Measurements from ENCODE around the gene COL25A1.
"Not testable (repeated sequence)": the region's sequence is repeated elsewhere in the genome, so short reads cannot be mapped to it uniquely, and the experiment has no call there.

COL25A1 gene

DNA sequence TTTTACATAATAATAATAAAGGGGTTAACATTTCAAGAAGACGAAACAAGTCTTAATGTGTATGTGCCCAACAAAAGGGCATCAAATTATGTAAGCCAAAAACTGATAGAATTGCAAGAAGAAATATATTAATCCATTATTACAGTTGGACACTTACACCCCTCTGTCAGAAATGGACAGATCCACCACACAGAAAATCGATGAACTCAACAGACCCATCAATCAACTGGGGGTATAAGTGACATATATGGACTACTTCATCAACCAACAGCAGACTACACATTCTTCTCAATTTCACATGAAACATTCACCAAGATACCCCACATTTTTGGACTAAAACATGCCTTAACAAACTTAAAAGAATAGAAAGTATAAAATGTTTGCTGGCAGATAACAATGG lies 183.8 kb downstream of the COL25A1 start:
- no peak for DNase-seq

DNA sequence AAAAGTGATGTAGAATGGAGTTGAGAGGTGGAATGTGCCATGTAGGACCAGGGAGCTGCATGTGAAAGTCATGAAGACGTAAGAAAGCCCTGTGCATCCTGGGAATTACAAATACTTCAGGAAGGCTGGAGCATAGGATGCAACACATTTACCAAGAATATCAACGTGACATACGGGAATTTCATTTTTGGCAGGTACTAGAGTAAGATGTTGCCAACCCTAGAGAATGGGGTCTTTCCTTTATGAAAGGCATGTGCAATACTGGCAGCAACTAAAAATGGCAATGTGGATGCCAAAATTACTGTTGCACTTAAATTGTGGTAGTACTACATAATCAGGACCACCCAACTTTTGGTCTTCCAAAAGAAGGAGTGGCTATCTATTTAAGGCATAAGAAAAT lies 188.0 kb downstream of the COL25A1 start:
- DNase-seq, result no peak

DNA sequence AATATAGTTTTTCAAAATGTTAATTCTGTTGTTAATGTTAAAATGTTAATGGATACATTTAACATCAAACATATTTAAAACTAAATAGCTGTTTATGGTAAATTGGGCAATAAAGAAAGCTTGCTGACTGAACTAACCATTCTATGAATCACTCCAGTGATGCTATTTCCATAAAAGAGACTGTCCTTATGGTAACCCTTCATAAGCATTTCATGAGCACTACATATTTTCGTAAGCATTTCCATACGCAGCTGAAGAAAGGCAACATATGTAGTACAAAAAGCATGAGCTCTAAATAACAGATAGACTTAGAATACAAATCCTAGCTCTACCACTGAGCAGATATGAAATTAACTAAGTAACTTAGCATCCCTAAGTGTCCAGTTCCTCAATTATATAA lies 188.9 kb downstream of the COL25A1 start:
- DNase-seq, result no peak

DNA sequence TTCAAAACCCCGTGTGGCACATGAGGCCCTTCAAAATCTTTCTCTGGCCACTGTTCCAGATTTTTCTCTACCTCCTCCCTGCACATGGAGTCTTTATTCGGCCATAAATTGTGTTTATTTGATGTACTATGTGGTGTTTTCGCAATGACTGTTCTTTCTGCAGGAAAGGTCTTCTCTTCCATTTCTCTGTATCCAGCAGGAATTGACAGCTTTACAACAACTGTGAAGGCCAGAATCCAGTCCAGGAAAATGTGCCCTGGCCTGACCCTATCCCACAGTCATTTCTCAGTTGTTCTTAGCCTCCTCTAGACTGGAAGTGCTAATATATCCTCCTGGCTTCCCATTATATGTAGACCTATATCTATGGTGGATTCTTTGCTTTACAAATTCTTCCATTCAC lies 191.4 kb downstream of the COL25A1 start:
- DNase-seq, result no peak

- DNase-seq, result not testable (repeated sequence)
Observed at GRCh38 chr4:109108215-109108614, 194.2 kb downstream of the COL25A1 start.

DNA sequence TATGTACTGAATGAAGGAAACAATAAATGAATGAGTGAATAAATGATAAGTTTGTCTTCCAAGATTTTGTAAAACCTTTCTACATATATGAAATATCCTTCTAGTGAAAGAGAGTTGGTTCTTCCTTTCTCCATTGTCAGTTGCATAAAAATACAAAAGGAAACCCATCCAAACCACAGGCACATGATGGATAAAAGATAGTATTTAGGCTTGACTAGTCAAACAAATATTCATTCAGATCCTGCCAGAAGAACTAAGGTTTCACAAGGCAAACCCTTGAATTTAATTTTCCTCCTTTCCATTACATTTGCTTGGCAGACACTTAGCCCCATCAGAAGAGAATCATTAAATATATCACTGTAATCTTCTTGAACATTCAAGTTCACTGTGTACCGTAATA lies 208.4 kb downstream of the COL25A1 start:
- DNase-seq, result no peak

DNA sequence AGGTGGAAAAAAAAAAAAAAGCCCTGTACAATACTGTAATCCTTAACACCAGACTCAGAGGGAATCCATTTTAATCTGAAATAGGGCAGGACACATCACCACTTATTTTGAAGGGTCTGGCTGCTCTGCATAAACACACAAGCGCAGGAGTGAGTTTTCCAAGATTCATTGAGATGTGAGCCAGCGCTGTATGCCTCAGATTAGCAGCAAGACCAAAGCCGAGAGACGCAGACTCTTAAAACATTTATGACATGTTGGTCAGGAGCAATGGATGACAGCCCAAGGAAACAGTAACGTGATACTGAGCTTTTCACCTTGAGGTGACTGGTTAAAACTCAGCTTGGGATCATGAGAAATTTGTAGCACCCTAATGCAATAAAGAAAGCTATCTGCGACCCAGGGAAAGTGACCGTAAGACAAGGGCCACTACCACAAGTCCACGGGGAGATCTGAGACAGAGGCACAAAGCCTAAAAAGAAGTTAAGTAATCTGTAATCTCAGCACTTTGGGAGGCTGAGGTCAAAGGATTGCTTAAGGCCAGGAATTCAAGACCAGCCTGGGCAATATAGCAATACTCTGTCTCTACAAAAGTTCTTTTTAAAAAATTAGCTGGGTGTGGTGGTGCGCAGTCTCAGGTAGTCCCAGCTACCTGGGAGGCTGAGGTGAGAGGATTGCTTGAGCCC lies 210.6 kb downstream of the COL25A1 start:
- DNase-seq, result no peak

DNA sequence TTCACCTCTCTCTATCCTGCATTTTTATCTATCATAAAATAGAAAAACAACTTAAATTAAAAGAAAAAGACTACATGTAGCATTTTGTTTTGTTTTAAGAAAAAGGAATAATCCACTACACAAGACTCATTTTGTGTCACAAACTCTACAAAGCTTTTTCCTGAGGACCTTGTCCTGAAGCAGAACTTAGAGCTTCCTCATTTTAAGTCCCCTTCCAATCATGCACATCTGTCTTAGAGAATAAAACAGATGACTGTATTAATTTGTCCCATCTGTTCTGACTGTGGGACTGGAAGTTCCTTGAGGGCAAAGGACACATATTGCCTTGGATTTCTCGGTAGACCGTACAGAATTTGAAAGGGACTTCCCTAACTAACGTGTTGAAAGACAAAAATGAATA lies 218.5 kb downstream of the COL25A1 start:
- no peak for DNase-seq

- DNase-seq, result no peak
Observed at GRCh38 chr4:109079731-109080130, 222.7 kb downstream of the COL25A1 start.

DNA sequence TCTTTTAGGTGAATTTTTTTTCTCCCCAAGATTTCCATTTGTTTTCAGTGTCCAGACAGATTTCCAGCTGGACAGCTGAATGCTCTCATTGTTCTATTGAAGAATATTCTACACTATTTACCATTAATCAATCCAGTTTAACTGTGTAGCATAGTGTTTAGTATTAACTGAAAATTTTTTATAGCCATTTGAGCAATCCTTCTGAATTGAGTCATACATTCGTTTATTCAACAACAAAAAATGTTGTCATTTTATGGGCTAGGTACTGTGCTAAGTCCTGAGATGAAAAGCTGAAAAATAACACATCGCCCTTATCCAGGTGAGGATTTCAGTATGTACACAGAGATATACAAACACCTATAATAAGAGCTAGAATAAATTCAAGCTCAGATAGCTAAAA lies 223.3 kb downstream of the COL25A1 start:
- no peak for DNase-seq

DNA sequence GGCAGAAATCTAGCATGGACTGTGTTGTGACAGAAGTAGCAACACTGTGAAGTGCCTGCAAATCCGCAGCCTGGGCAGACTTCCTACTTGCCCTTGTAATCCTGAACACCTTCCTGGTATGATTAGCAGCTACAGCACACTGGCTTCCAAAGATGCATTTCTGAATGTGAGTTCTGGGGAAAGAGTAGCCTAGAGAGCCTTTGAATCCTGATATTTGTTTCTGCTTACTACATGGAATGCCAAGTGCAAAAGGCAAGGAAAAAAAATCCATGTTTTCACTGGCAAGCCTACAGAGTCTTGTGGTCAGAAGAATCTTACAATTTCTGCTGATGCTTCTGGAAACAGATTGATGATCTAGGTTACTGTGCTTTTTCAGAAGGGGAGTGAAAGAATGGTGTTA lies 223.7 kb downstream of the COL25A1 start:
- DNase-seq, result no peak

DNA sequence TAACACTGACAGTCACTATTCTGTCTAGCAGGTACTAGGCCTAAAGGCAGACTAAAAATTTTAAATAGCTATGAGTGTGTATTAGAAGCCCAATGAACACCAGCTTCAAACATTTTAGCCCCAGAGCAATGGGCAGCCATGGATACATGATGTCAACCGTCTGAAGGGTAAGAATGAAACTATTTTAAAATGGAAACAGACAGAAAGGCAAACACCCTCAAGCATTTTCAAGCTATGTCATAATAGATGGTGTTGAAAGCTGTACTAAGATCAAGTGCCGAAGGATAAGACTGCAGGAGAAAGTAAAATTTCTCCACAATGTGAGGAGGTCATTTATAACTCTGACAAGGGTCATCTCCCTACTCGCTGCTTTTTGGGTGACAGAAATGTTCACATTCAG lies 225.0 kb downstream of the COL25A1 start:
- DNase-seq, result no peak

GRCh38 chr4:109076709-109077108 lies 225.7 kb downstream of the COL25A1 start:
- not testable (repeated sequence) for DNase-seq

GRCh38 chr4:109075621-109076020 lies 226.8 kb downstream of the COL25A1 start:
- DNase-seq, result no peak

- no peak for DNase-seq
Observed at GRCh38 chr4:109072595-109072994, 229.9 kb downstream of the COL25A1 start.

DNA sequence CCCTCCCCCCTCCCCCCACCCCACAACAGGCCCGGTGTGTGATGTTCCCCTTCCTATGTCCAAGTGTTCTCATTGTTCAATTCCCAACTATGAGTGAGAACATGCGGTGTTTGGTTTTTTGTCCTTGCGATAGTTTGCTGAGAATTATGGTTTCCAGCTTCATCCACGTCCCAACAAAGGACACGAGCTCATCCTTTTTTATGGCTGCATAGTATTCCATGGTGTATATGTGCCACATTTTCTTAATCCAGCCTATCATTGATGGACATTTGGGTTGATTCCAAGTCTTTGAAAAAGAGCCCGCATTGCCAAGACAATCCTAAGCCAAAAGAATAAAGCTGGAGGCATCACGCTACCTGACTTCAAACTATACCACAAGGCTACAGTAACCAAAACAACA lies 231.8 kb downstream of the COL25A1 start:
- not testable (repeated sequence) for DNase-seq

GRCh38 chr4:109067508-109068235 lies 234.8 kb downstream of the COL25A1 start:
- no peak for DNase-seq

- DNase-seq, result no peak
Observed at GRCh38 chr4:109065006-109065405, 237.5 kb downstream of the COL25A1 start.

GRCh38 chr4:109053257-109053656 lies 249.2 kb downstream of the COL25A1 start:
- DNase-seq, result no peak

DNA sequence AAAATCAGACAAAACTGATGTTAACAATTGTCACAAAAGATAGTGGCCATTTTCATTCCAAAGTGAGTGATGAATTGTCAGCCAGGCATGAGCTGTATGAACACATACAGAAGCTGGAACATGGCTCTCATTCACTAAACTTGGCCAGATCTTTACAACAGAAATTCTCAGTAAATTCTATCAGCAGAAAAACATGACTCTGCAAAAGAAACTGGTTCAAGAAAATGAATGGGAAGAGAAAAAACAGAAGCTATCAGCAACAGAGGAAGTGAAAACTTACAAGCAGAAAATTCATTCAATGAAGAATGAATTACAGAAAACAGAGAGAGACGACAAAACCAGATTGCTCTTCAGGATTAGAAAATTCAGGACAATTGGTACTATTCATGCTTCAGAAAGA lies 249.6 kb downstream of the COL25A1 start:
- DNase-seq, result no peak

- no peak for DNase-seq
Observed at GRCh38 chr4:109051054-109051453, 251.4 kb downstream of the COL25A1 start.

- no peak for DNase-seq
Observed at GRCh38 chr4:109049926-109050325, 252.5 kb downstream of the COL25A1 start.

GRCh38 chr4:109046471-109047201 lies 255.8 kb downstream of the COL25A1 start:
- DNase-seq, result no peak

- no peak for DNase-seq
Observed at GRCh38 chr4:109044431-109044830, 258.0 kb downstream of the COL25A1 start.

Measured in NCI-H2029 (cell line).